ENCODE results near the gene GREB1L. TPM values are rescaled to one million over a fixed set of nuclear protein-coding genes. Genes with fewer than 3 reads are reported as not detected.

The GREB1L gene
- total RNA-seq, result 0.94 TPM

GRCh38 chr18:21242141-21242779 is at the start of gene GREB1L:
TSS of gene GREB1L (plus strand) at chr18:21242232. CDS start at chr18:21383519, 141,287 bp downstream.

Small RNA genes within 50 kb of the gene (small RNA-seq; reads per million reads assigned to genes)
- gene RF00603 (ENCODE audit: low replicate concordance), result not detected

Other genes with a start within 250 kb of the GREB1L start
- gene ROCK1, start 130.4 kb upstream of the GREB1L start, total RNA-seq, result 105 TPM

Measured in parietal lobe (tissue), 2 donors.